OCI-LY1 (cell line): ENCODE results near the gene DIP2C.

Source experiments
- H2AFZ ChIP-seq: fragments of 200-600 bp; sonication (generic), shearing (Covaris generic); 2 replicates; pipeline ENCODE4 v1.6.0; 2014; ENCODE audit warnings: antibody characterized with exemption, mild to moderate bottlenecking, low read length
- H3F3A ChIP-seq: fragments of 200-600 bp; sonication (generic), shearing (Covaris generic); 2 replicates; pipeline ENCODE4 v1.6.0; 2014; ENCODE audit warnings: mild to moderate bottlenecking, antibody characterized with exemption, low read length, moderate library complexity; ENCODE audit not compliant: insufficient read depth
- H3K27ac ChIP-seq: fragments of 200-600 bp; sonication (generic); 2 replicates; pipeline ENCODE4 v1.5.1; 2014; ENCODE audit warnings: low read length, mixed run types, mild to moderate bottlenecking, low read depth; ENCODE audit not compliant: poor library complexity, severe bottlenecking
- H3K27me3 ChIP-seq: fragments of 200-600 bp; sonication (generic); 2 replicates; pipeline ENCODE4 v1.6.0; 2014; ENCODE audit warnings: antibody characterized with exemption, mild to moderate bottlenecking, low read length, moderate library complexity; ENCODE audit not compliant: insufficient read depth
- H3K36me3 ChIP-seq: fragments of 200-600 bp; sonication (generic); 2 replicates; pipeline ENCODE4 v1.6.1; 2014; ENCODE audit warnings: mild to moderate bottlenecking, antibody characterized with exemption, low read length, moderate library complexity, mixed read lengths; ENCODE audit not compliant: insufficient read depth
- H3K4me1 ChIP-seq: fragments of 200-600 bp; sonication (generic); 2 replicates; pipeline ENCODE4 v1.5.1; 2014; ENCODE audit warnings: mild to moderate bottlenecking, low read length, moderate library complexity; ENCODE audit not compliant: insufficient read depth, severe bottlenecking
- H3K4me2 ChIP-seq: fragments of 200-600 bp; sonication (generic), shearing (Covaris generic); 2 replicates; pipeline ENCODE4 v1.6.1; 2014; ENCODE audit warnings: low read length
- H3K4me3 ChIP-seq: fragments of 200-600 bp; sonication (generic); 2 replicates; pipeline ENCODE4 v1.5.1; 2014; ENCODE audit warnings: low read length, low read depth, mild to moderate bottlenecking, mixed read lengths; ENCODE audit not compliant: poor library complexity, severe bottlenecking
- H3K79me2 ChIP-seq: fragments of 200-600 bp; shearing (Covaris generic); 2 replicates; pipeline ENCODE4 v1.6.1; 2016; ENCODE audit warnings: mixed run types, low read length, mixed read lengths; ENCODE audit not compliant: insufficient read depth
- H3K9ac ChIP-seq: fragments of 200-600 bp; sonication (generic), shearing (Covaris generic); 2 replicates; pipeline ENCODE4 v1.6.1; 2014; ENCODE audit warnings: mild to moderate bottlenecking, low read length, mixed read lengths
- H3K9me2 ChIP-seq: fragments of 200-600 bp; sonication (generic), shearing (Covaris generic); 2 replicates; pipeline ENCODE4 v1.6.1; 2014; ENCODE audit warnings: low read depth, mild to moderate bottlenecking, low read length, mixed read lengths
- H3K9me3 ChIP-seq: fragments of 200-600 bp; shearing (Covaris generic); 2 replicates; pipeline ENCODE4 v1.6.1; 2014; ENCODE audit warnings: low read length, mixed read lengths
- H4K20me1 ChIP-seq: fragments of 200-600 bp; sonication (generic), shearing (Covaris generic); 2 replicates; pipeline ENCODE4 v1.6.0; 2016; ENCODE audit warnings: mild to moderate bottlenecking, low read length; ENCODE audit not compliant: insufficient read depth
- EZH2 ChIP-seq: fragments of 200-600 bp; sonication (generic), shearing (Covaris generic); IDR thresholded peaks from 2 replicates; pipeline ENCODE4 v1.8.0; 2017; ENCODE audit warnings: borderline replicate concordance, mixed run types, mild to moderate bottlenecking, antibody characterized with exemption, low read length, moderate library complexity, mixed read lengths
- TF ChIP-seq, protein P1 (sequence below): fragments of 200-600 bp; sonication (generic), shearing (Covaris generic); IDR thresholded peaks from 2 replicates; pipeline ENCODE4 v1.5.1; 2017; ENCODE audit warnings: mild to moderate bottlenecking, antibody characterized with exemption, low read length, moderate library complexity, mixed read lengths

The DIP2C gene

DNA sequence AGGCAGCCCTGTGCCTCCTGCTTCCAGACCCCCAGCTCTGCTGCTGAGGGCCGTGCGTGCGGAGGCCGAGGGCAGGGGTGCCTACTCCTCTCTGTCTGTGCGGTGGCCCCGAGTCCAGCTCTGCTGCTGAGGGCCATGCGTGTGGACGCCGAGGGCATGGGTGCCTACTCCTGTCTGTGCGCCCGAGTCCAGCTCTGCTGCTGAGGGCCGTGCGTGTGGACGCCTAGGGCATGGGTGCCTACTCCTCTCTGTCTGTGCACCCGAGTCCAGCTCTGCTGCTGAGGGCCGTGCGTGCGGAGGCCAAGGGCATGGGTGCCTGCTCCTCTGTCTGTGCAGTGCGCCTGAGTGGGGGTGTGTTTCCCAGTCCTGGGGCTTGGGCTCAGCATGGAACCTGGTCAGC, 411.5 kb downstream of the DIP2C start:
- H3K4me3 ChIP-seq, result no peak overlapping the region
- no peak overlapping the region for H3K9ac ChIP-seq
- no peaks in the 10 kb centered on the region for H3K9me2 ChIP-seq
- 0 out of 2 replicates have a peak, but pooled peaks cover 3% of the 10 kb centered on the region for H3F3A ChIP-seq
- peaks cover 92% of the 10 kb centered on the region for H3K36me3 ChIP-seq
- H3K27me3 ChIP-seq, result no peaks in the 10 kb centered on the region
- no peaks in the 10 kb centered on the region for H3K79me2 ChIP-seq
- H4K20me1 ChIP-seq, result no peaks in the 10 kb centered on the region
- no peak overlapping the region for H3K27ac ChIP-seq
- no peaks in the 10 kb centered on the region for H3K9me3 ChIP-seq
- H3K4me2 ChIP-seq, result no peak overlapping the region
- no peaks in the 10 kb centered on the region for H3K4me1 ChIP-seq
- TF ChIP-seq, protein P1, sequence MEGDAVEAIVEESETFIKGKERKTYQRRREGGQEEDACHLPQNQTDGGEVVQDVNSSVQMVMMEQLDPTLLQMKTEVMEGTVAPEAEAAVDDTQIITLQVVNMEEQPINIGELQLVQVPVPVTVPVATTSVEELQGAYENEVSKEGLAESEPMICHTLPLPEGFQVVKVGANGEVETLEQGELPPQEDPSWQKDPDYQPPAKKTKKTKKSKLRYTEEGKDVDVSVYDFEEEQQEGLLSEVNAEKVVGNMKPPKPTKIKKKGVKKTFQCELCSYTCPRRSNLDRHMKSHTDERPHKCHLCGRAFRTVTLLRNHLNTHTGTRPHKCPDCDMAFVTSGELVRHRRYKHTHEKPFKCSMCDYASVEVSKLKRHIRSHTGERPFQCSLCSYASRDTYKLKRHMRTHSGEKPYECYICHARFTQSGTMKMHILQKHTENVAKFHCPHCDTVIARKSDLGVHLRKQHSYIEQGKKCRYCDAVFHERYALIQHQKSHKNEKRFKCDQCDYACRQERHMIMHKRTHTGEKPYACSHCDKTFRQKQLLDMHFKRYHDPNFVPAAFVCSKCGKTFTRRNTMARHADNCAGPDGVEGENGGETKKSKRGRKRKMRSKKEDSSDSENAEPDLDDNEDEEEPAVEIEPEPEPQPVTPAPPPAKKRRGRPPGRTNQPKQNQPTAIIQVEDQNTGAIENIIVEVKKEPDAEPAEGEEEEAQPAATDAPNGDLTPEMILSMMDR, result no peak
- no peak for TF ChIP-seq EZH2
- H2AFZ ChIP-seq, result no peak overlapping the region

GRCh38 chr10:275680-276079, 413.8 kb downstream of the DIP2C start:
- Histone ChIP-seq H2AFZ (no peak overlapping the region), H3K9me2 (no peaks in the 10 kb centered on the region), H3K36me3 (peaks cover 74% of the 10 kb centered on the region), H3K27me3 (no peaks in the 10 kb centered on the region), H4K20me1 (no peaks in the 10 kb centered on the region), H3K4me2 (no peak overlapping the region), H3K79me2 (no peaks in the 10 kb centered on the region), H3K9ac (no peak overlapping the region), H3K4me3 (no peak overlapping the region), H3F3A (0 out of 2 replicates have a peak, but pooled peaks cover 3% of the 10 kb centered on the region), H3K4me1 (no peaks in the 10 kb centered on the region), H3K27ac (no peak overlapping the region), H3K9me3 (no peaks in the 10 kb centered on the region)
- no peak for TF ChIP-seq EZH2
- TF ChIP-seq, protein P1, result no peak

- H2AFZ ChIP-seq, result no peak overlapping the region
- no peaks in the 10 kb centered on the region for H3K9me2 ChIP-seq
- no peak overlapping the region for H3K4me2 ChIP-seq
- no peaks in the 10 kb centered on the region for H3K9me3 ChIP-seq
- no peaks in the 10 kb centered on the region for H4K20me1 ChIP-seq
- no peaks in the 10 kb centered on the region for H3K4me1 ChIP-seq
- no peak overlapping the region for H3K27ac ChIP-seq
- H3F3A ChIP-seq, result 0 out of 2 replicates have a peak, but pooled peaks cover 3% of the 10 kb centered on the region
- no peaks in the 10 kb centered on the region for H3K79me2 ChIP-seq
- H3K9ac ChIP-seq, result no peak overlapping the region
- no peaks in the 10 kb centered on the region for H3K27me3 ChIP-seq
- H3K4me3 ChIP-seq, result no peak overlapping the region
- peaks cover 66% of the 10 kb centered on the region for H3K36me3 ChIP-seq
- TF ChIP-seq, protein P1, result no peak
- no peak for TF ChIP-seq EZH2
Measured at GRCh38 chr10:274866-275265, 414.6 kb downstream of the DIP2C start.
